ENCODE data around the gene ZMIZ1.

- TF ChIP-seq CTCF (IDR thresholded peaks at IDR 0.05; ENCODE audit: low read depth, low read length, missing input control) (no peak), RXRA (IDR thresholded peaks at IDR 0.05) (no peak), RAD21 (IDR thresholded peaks at IDR 0.05) (no peak)
These were observed 27.7 kb downstream of the ZMIZ1 start for GRCh38 chr10:79096514-79096913.
